Left ventricle myocardium inferior (tissue), 1 donor: Measurements from ENCODE around the gene GLRX3. TPM values are rescaled to one million over a fixed set of nuclear protein-coding genes. Genes with fewer than 3 reads are reported as not detected.

Experiments
- DNase-seq: peaks from one replicate; pipeline ENCODE4 v3.0.0-alpha.2; 2020
- H3K27ac ChIP-seq: fragments of 200-600 bp; replicated peaks from 2 replicates; pipeline ENCODE4 v1.8.0; 2021
- H3K27me3 ChIP-seq: fragments of 200-600 bp; 2 replicates; pipeline ENCODE4 v1.8.0; 2021; ENCODE audit warnings: low read depth
- H3K36me3 ChIP-seq: fragments of 200-600 bp; 2 replicates; pipeline ENCODE4 v1.8.0; 2021
- H3K4me1 ChIP-seq: fragments of 200-600 bp; 2 replicates; pipeline ENCODE4 v1.8.0; 2021
- H3K4me3 ChIP-seq: fragments of 200-600 bp; 2 replicates; pipeline ENCODE4 v1.8.0; 2021; ENCODE audit warnings: mild to moderate bottlenecking, moderate library complexity
- H3K9me3 ChIP-seq: fragments of 200-600 bp; replicated peaks from 2 replicates; pipeline ENCODE4 v1.8.0; 2021
- intact Hi-C: fragments of 100-400 bp; cut with micrococcal nuclease; formaldehyde crosslinking; loops from one replicate; pipeline ENCODE4 v1.11.0; 2022
- total RNA-seq: library from RNA; stranded (reverse); fragmentation: NEBNext Ultra II Directional; extraction: Animal tissue kit (Norgen Biotek cat#: 25700); gene quantifications from one replicate; pipeline ENCODE4 v1.2.1, GENCODE V29; 2021
- TF ChIP-seq, protein P1 (sequence below): fragments of 200-600 bp; IDR thresholded peaks from 2 replicates; pipeline ENCODE4 v1.8.0; 2021; ENCODE audit warnings: antibody characterized with exemption, mild to moderate bottlenecking, borderline replicate concordance
- donor health status: DM: no; HTN: yes; CAD: no; lungs with severe emphysema.

GLRX3 gene
- total RNA-seq, 1 donor from 2014 or later, result 69.2 TPM

DNA sequence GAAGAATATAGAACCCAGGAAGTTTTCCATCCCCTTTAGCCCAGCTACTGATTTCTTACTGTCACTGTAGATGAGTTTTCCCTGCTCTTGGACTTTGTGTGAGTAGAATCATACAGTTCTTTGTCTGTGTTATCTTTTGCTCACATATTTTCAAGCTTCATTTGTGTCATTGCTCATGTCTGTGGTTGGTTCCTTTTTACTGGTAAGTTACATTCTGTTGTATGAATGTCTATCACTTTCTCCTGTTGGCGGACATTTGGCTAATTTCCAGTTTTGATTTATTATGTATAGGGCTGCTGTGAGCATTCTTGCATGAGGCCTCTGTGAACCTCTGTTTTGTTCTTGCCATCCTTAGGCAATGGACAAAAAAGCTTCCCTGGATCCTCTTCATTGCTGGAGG, 5.3 kb downstream of the GLRX3 start:
- peaks cover 68% of the 10 kb centered on the region for H3K4me1 ChIP-seq
- intact Hi-C loops, result no loop called here
- peaks cover 14% of the 10 kb centered on the region for H3K36me3 ChIP-seq

DNA sequence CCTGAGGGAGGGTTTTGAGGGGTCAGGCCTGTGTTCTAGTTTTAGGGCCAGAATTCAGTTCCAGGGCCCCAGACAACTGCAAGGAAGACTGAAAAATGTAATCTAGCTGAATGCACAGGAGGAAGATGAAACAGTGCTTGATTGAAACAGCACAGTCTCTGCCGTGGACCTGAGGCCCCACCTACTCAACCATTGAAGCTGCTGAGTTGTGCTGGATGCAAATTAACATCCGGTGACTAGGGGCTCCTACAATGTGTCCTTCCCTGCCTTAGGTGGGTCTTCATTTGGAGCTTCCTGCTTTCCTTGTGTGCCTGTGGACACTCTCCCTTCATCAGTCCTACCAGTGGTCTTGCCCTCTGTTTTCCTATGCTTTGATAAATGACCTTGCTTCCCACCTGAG, 5.7 kb downstream of the GLRX3 start:
- intact Hi-C loops, result no loop called here
- Histone ChIP-seq H3K36me3 (peaks cover 18% of the 10 kb centered on the region), H3K4me3 (no peak overlapping the region), H3K9me3 (no peaks in the 10 kb centered on the region), H3K27ac (no peak overlapping the region), H3K27me3 (no peaks in the 10 kb centered on the region), H3K4me1 (peaks cover 67% of the 10 kb centered on the region)
- no peak for DNase-seq
- TF ChIP-seq, protein P1, sequence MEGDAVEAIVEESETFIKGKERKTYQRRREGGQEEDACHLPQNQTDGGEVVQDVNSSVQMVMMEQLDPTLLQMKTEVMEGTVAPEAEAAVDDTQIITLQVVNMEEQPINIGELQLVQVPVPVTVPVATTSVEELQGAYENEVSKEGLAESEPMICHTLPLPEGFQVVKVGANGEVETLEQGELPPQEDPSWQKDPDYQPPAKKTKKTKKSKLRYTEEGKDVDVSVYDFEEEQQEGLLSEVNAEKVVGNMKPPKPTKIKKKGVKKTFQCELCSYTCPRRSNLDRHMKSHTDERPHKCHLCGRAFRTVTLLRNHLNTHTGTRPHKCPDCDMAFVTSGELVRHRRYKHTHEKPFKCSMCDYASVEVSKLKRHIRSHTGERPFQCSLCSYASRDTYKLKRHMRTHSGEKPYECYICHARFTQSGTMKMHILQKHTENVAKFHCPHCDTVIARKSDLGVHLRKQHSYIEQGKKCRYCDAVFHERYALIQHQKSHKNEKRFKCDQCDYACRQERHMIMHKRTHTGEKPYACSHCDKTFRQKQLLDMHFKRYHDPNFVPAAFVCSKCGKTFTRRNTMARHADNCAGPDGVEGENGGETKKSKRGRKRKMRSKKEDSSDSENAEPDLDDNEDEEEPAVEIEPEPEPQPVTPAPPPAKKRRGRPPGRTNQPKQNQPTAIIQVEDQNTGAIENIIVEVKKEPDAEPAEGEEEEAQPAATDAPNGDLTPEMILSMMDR, result no peak

More for the DNA sequence above, 5.3 kb downstream of the GLRX3 start:
- no peak overlapping the region for H3K4me3 ChIP-seq
- DNase-seq, result no peak
- no peak overlapping the region for H3K27ac ChIP-seq
- H3K27me3 ChIP-seq, result no peaks in the 10 kb centered on the region
- H3K9me3 ChIP-seq, result no peaks in the 10 kb centered on the region
- TF ChIP-seq, protein P1, result no peak

DNA sequence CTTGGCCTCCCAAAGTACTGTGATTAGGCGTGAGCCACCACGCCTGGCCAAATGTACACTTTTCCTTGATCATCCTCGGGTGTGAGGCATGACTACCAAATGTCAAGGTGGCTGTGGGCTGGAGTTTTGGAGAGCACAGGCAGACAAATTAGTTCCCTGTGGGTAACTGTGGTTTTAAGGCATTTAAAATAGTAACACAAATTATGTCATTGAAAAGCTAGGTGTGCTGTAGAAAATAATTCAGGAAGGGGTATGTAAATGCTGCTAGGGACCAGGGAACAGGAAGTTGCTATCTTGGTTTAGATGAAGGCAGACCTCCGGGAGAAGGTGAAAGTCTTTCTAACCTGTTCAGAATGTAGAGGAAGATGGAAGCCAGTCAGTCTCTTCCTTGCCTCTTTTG, 9.9 kb downstream of the GLRX3 start:
- TF ChIP-seq, protein P1, result no peak
- no peak for DNase-seq
- Histone ChIP-seq H3K36me3 (peaks cover 27% of the 10 kb centered on the region), H3K4me1 (peaks cover 35% of the 10 kb centered on the region), H3K4me3 (no peak overlapping the region), H3K27ac (no peak overlapping the region), H3K9me3 (no peaks in the 10 kb centered on the region), H3K27me3 (no peaks in the 10 kb centered on the region)
- intact Hi-C loops, result no loop called here

DNA sequence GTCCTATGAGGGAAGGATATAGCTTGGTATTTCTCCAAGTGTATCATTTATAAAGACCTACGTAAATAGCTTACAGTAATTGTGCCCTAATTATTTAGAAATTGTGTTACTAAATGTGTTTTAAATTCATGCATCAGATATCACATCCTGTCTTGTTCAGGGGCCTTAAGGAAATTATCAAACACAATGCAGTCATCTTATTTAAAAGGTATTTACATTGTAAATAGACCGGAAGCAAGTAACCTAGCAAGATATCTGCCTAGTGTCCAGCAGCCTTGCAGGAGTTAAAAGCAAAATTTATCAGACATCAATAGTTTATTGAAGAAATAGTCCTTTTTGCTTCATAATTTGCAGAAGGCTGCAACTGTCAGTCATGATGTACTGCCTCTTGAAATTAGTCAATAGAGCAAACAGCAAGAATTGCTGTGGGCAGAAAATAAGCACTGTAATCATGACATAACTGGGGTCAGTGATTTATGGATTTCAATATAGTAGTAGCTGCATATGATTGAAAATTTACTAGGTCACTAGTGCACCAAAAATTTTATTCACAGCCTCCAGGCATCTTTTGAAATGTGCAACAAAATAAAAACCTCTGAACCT, 23.1 kb downstream of the GLRX3 start:
- TF ChIP-seq, protein P1, result no peak
- Histone ChIP-seq H3K36me3 (peaks cover 38% of the 10 kb centered on the region), H3K27me3 (no peaks in the 10 kb centered on the region), H3K27ac (no peak overlapping the region), H3K4me3 (no peak overlapping the region), H3K9me3 (no peaks in the 10 kb centered on the region), H3K4me1 (peaks cover 16% of the 10 kb centered on the region)
- DNase-seq, result no peak
- intact Hi-C loops, result no loop called here

DNA sequence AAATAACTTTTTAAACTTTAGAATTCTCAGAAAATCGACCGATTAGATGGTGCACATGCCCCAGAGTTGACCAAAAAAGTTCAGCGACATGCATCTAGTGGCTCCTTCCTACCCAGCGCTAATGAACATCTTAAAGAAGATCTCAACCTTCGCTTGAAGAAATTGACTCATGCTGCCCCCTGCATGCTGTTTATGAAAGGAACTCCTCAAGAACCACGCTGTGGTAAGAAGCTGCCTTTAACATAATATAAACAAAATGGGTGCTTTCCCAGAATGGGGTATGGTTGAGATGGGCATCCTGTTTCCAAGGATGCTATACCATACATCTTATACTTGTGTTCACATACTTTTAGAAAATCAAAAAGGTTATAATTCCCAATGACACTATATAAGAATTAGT, 24.6 kb downstream of the GLRX3 start:
- peaks cover 40% of the 10 kb centered on the region for H3K36me3 ChIP-seq
- intact Hi-C loops, result no loop called here
- no peaks in the 10 kb centered on the region for H3K9me3 ChIP-seq
- H3K27ac ChIP-seq, result no peak overlapping the region
- H3K4me1 ChIP-seq, result peaks cover 5% of the 10 kb centered on the region
- no peak overlapping the region for H3K4me3 ChIP-seq
- TF ChIP-seq, protein P1, result no peak
- no peaks in the 10 kb centered on the region for H3K27me3 ChIP-seq
- no peak for DNase-seq
